MCF 10A (cell line): ENCODE measurements around the gene FAM168B. TPM values are rescaled to one million over a fixed set of nuclear protein-coding genes. Genes with fewer than 3 reads are reported as not detected.

Source experiments
- BruUV-seq: library from RNA; stranded (reverse); fragments of 400-500 nt; replicated peaks from 2 replicates; lab custom pipeline; 2021; lab: Mats Ljungman, UMichigan
- CTCF ChIA-PET: fragments of 300-600 bp; sonication (Branson Sonifier 250); formaldehyde crosslinking; extraction: SDS; loops from one replicate; lab custom pipeline; 2021; ENCODE audit warnings: antibody characterized with exemption, inconsistent platforms; lab: Yijun Ruan, JAX
- POLR2A ChIA-PET: fragments of 300-600, 350-650 bp; sonication (Branson Sonifier 250); formaldehyde crosslinking; extraction: SDS; loops from one replicate; lab custom pipeline; 2020; ENCODE audit warnings: antibody characterized with exemption, inconsistent platforms; lab: Yijun Ruan, JAX
- DNase-seq: peaks from one replicate; pipeline ENCODE4 v3.0.0-alpha.2; 2018; ENCODE audit not compliant: unreplicated experiment
- H3K27ac Mint-ChIP-seq: one replicate; pipeline ENCODE4 v1.8.0; 2022; ENCODE audit warnings: mild to moderate bottlenecking, low read depth, mixed read lengths; ENCODE audit not compliant: unreplicated experiment
- H3K27me3 Mint-ChIP-seq: one replicate; pipeline ENCODE4 v1.8.0; 2022; ENCODE audit warnings: mixed read lengths; ENCODE audit not compliant: insufficient read depth, unreplicated experiment
- H3K36me3 Mint-ChIP-seq: one replicate; pipeline ENCODE4 v1.8.0; 2022; ENCODE audit warnings: mild to moderate bottlenecking, moderate library complexity, mixed read lengths; ENCODE audit not compliant: insufficient read depth, unreplicated experiment
- H3K4me1 Mint-ChIP-seq: one replicate; pipeline ENCODE4 v1.8.0; 2022; ENCODE audit warnings: mixed read lengths; ENCODE audit not compliant: insufficient read depth, unreplicated experiment
- H3K4me3 Mint-ChIP-seq: one replicate; pipeline ENCODE4 v1.8.0; 2022; ENCODE audit warnings: mild to moderate bottlenecking, moderate library complexity, mixed read lengths; ENCODE audit not compliant: unreplicated experiment
- H3K9me3 Mint-ChIP-seq: one replicate; pipeline ENCODE4 v1.8.0; 2022; ENCODE audit warnings: mixed read lengths; ENCODE audit not compliant: unreplicated experiment
- CTCF ChIP-seq: fragments of 200-600 bp; IDR thresholded peaks from one replicate; pipeline ENCODE4 v1.8.0; 2022; ENCODE audit warnings: antibody characterized with exemption, mild to moderate bottlenecking; ENCODE audit not compliant: unreplicated experiment
- intact Hi-C: fragments of 100-400 bp; cut with micrococcal nuclease; formaldehyde crosslinking; loops from 2 replicates; pipeline ENCODE4 v1.14.1; 2022
- total RNA-seq: library from RNA; stranded (reverse); gene quantifications from 2 replicates; pipeline ENCODE4 v1.2.3, GENCODE V29; 2022

FAM168B gene
- total RNA-seq, 1 experiment from 2014 or later: 159 TPM

GRCh38 chr2:131094463-131095281, 1.4 kb upstream of the FAM168B start:
- CTCF ChIA-PET: interaction anchor here (0.7 to 2.3 kb wide), 3 partner anchors 9 to 28 kb away, joined by 3 to 8 read pairs (median 3); no protein-coding TSS in a partner anchor

GRCh38 chr2:131093696-131094462, 619 bp upstream of the FAM168B start:
- no peak for DNase-seq
- ChIA-PET POLR2A (interaction anchor here (0.6 to 5.0 kb wide), 19 partner anchors 9 to 751 kb away, joined by 3 to 138 read pairs (median 4); partner anchors contain the start of genes IMP4, MZT2A and PLEKHB2), CTCF (interaction anchor here (0.7 to 2.3 kb wide), 2 partner anchors 14 to 400 kb away, joined by 3 to 8 read pairs; no protein-coding TSS in a partner anchor)
- peaks cover 6% of the 10 kb centered on the region for H3K4me1 Mint-ChIP-seq
- intact Hi-C loops: loop anchor here (1.0 to 5.0 kb wide), 3 partner anchors 11 to 297 kb away; partner anchors contain the start of gene PLEKHB2
- no peak for TF ChIP-seq CTCF
- H3K9me3 Mint-ChIP-seq: no peaks in the 10 kb centered on the region
- peaks cover 33% of the 10 kb centered on the region for H3K36me3 Mint-ChIP-seq
- H3K27me3 Mint-ChIP-seq: no peaks in the 10 kb centered on the region
- BruUV-seq: TSS peak; percentile 94
- peak overlapping the region; percentile 96 for H3K27ac Mint-ChIP-seq
- peak overlapping the region; percentile 89 for H3K4me3 Mint-ChIP-seq

More at GRCh38 chr2:131094463-131095281, 1.4 kb upstream of the FAM168B start:
- Mint-ChIP-seq H3K4me1 (peaks cover 6% of the 10 kb centered on the region), H3K27ac (no peak overlapping the region), H3K4me3 (peak overlapping the region; percentile 89), H3K36me3 (peaks cover 25% of the 10 kb centered on the region), H3K9me3 (no peaks in the 10 kb centered on the region), H3K27me3 (no peaks in the 10 kb centered on the region)
- DNase-seq: no peak
- no TSS peak for BruUV-seq
- no peak for TF ChIP-seq CTCF
- POLR2A ChIA-PET: interaction anchor here (0.7 to 5.0 kb wide), 6 partner anchors 9 to 266 kb away, joined by 3 to 138 read pairs (median 4); partner anchors contain the start of gene PLEKHB2
- intact Hi-C loops: loop anchor here (5.0 kb wide), 2 partner anchors 222 to 297 kb away; no protein-coding TSS in a partner anchor

- TF ChIP-seq CTCF: no peak
- Mint-ChIP-seq H3K9me3 (no peaks in the 10 kb centered on the region), H3K27ac (peak overlapping the region; percentile 96), H3K27me3 (no peaks in the 10 kb centered on the region), H3K4me3 (peak overlapping the region; percentile 89), H3K4me1 (peaks cover 6% of the 10 kb centered on the region), H3K36me3 (peaks cover 46% of the 10 kb centered on the region)
- POLR2A ChIA-PET: interaction anchor here (0.6 to 5.0 kb wide), 25 partner anchors 8 to 751 kb away, joined by 3 to 138 read pairs (median 4); partner anchors contain the start of gene PLEKHB2
- intact Hi-C loops: loop anchor here (1.0 to 5.0 kb wide), 3 partner anchors 13 to 295 kb away; partner anchors contain the start of gene PLEKHB2
- no peak for DNase-seq
- CTCF ChIA-PET: interaction anchor here (0.7 to 1.2 kb wide), 8 partner anchors 12 to 577 kb away, joined by 3 to 6 read pairs (median 4); no protein-coding TSS in a partner anchor
- TSS peak; percentile 44 for BruUV-seq
Measured at GRCh38 chr2:131092458-131093005, 728 bp downstream of the FAM168B start.
